Anterior cingulate cortex (tissue), 58 donors: ENCODE data around the gene TPSG1.

Source experiments
- DNase-seq, 58 donors: peaks; one replicate each; lab custom pipeline; 2025; lab: John Stamatoyannopoulos, UW

The TPSG1 gene

DNA sequence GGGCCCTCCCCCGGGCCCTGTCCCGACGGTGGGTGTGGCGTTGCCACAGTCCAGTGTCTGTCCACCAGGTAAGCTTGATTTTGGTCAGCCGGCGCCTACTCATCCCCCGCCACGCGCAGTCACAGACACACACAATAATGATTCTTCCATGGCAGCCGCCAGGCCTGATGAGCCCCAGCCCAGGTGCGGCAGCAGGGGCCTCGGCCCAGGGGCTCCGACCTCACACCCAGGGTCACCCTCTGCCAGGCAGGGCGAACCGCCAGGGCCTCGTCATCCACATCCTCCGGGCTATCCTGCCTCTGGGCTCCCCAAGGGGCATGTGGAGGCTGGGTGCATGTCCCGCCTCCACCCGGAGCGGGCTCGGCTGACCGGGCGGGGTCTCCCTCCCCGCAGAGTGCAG is 7.5 kb downstream of the TPSG1 start:
- no peak for DNase-seq

DNA sequence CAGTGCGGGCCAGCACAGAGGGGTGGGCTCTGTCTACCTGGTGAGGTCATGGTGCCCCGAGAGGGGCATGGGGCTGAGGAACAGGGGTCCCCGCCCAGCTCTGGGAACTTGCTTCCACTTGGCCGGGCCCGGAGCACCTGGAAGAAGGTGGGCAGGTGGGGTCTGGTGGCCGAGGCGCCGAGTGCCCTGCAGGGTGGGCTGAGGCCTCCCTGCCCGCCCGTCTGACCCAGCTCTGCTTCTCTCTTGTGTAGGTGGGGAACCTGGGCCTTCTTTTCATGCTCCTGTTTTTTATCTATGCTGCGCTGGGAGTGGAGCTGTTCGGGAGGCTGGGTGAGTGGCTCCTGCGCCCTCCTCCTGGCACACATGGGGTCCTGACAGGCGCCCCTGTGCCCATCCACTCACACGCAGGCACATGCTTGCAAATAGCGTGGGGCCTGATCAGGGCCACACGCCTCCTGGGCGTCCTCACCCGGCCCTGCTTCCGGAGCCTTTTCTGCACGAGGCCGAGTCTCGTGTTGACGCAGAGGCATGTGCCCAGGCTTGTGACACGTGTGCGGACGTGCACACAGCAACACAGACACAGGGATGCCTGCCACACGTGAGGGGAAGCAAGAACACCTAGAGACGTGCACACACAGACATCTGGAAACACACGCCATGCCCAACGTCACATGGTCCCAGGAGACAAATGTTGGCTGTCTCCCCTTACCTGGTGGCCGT is 8.2 kb downstream of the TPSG1 start:
- no peak for DNase-seq

DNA sequence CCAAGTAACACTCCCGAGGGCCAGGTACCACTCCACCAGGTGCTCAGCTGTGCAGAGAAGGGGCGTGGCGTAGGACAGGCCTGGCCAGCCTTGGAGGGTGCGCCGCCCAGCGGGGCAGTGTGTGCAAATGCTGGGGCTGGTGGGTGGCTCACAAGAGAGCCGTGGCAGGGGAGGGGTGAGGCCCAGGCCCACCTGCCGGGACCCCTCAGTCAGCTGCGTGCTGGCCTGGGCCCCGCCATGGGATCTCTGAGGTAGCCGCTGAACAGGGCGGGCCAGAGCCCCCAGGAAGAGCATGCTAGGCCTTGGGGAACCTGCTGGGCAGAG is 8.8 kb downstream of the TPSG1 start:
- no peak for DNase-seq

DNA sequence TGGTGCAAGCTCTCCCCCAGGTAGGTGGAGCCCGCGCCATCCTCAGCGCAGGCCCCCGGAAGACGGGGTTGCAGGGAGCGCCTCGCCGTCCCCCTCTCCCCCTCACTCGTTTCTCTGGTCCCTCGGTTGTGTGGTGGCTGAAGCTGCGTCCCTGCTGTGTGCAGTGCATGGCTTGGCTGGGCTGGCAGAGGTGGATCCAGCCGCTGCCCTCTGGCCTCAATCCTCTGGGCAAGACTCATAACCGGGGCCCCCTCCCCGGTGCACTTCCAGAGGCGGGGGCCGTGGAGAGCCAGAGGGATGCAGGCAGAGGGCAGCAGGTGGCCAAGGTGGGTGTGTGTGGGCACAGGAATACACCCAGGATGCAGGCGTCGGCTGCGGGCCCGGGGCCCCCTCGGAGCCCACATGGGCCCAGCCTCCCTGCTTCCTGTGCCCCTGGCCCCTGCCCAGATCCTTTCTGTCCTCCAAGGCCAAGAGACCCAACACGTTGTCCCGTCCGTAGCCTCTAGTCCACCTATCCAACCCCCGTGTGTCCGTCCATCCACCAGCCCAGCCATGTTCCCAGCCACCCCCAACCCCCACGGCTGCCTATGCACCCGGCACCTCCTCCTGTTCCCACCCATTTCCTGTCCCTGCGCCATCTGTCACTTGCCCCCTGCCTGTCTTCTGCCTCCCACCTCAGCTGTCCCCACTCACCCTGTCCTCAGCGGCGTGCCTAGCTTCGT is 9.3 kb downstream of the TPSG1 start:
- no peak for DNase-seq

DNA sequence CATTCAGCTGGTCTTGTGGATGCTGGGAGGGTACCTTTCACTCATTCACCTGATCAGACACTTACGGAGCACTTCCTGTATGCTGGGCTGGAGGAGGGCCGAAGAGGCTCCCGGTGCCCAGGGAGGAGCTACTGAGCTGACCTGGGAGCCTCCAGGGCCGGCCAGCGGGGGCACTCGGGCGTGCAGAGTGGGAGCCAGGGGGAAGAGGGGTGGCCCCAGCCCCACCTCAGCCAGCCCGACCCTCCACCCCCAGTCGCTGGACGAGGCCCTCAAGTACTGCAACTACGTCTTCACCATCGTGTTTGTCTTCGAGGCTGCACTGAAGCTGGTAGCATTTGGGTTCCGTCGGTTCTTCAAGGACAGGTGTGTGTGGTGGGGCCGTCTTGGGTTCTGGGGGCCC is 10.3 kb downstream of the TPSG1 start:
- no peak for DNase-seq

DNA sequence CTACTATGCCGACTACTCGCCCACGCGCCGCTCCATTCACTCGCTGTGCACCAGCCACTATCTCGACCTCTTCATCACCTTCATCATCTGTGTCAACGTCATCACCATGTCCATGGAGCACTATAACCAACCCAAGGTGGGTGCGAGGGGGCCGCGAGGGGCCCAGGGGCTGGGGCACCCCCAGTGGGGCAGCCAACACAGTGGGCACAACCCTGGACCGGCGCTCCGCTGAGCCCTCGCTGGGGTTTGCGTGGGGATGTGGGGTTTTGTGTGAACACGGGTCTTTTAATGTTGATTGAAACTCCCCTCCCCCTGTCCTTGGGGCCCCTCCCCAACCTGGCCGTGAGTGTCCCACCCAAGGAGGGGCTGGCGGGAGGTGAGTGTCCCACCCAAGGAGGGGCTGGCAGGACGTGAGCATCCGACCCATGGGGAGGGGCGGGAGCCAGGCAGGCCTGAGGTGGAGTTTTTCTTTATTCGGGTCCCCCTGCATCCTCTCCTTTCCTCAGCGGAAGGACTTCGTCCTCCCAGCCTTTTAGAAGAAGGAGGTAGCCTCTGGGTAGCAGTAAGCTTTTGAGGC is 11.2 kb downstream of the TPSG1 start:
- no peak for DNase-seq

DNA sequence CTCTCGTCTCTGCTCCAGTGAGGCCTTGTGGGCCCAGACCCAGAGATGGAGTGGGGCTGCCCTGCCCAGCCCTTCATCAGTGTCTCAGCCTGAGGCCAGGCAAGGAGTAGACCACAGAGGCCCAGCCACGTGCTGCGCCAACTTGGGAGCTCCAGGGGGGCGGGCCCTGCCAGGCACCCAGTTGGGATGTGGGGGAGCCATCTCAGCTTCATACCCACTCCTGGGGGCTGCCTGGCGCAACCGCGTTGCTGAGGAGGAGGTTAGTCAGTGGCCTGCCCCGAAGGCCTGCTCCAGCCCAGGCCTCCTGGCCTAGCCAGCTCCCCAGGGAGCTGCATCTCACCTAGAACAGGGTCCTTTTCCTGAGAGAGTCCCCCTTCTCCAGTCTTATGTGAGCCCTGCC is 11.8 kb downstream of the TPSG1 start:
- no peak for DNase-seq

DNA sequence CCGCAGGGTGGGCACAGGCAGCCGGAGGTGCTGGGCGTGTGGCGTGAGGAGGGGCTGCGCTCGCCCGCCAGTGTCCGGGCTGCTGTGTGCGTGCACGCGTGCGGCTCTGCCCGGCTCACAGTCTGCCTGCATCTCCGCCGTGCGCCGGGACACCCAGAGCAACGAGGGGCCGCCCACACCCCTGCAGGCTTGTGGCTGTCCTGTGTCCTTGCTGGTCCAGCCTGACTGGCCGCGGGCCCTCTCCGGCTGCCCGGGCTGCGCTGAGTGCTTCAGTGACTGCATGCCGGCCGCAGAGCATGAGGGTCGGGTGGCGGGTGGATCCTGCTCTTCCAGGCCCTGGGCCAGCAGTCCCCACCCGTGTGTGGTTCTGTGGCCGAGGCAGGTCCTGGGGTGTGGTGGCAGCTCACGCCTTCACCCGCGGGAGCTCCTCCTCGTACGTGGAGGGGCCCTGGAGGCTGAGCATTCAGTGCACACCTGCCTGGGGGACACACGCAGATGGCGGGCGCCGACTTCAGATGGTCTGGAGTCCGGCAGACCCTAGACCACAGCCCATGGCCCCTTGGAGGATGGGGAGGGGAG is 12.4 kb downstream of the TPSG1 start:
- no peak for DNase-seq

DNA sequence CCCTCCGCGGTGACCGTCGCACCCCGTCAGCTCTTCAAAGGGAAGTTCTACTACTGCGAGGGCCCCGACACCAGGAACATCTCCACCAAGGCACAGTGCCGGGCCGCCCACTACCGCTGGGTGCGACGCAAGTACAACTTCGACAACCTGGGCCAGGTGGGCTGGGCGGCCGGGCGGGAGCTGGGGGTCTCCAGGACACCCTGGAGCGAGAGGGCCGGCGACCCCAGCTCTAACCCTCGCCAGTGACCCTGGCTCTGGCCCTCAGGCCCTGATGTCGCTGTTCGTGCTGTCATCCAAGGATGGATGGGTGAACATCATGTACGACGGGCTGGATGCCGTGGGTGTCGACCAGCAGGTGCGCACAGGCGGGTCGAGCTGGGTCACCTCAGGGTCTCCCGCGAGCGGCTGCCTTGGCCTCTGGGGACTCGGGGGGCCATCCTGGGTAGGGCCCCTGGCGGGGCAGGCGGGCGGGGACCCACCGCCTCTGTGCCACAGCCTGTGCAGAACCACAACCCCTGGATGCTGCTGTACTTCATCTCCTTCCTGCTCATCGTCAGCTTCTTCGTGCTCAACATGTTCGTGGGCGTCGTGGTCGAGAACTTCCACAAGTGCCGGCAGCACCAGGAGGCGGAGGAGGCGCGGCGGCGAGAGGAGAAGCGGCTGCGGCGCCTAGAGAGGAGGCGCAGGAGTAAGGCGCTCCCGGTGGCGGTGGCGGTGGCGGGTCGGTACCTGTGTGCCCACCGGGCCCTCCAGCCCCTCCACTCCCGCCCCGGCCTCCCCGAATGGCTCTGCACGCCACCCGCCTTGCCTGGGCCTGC is 13.4 kb downstream of the TPSG1 start:
- DNase-seq: peak in 11 of 58 donors; percentile 2 to 56 (median 19)

DNA sequence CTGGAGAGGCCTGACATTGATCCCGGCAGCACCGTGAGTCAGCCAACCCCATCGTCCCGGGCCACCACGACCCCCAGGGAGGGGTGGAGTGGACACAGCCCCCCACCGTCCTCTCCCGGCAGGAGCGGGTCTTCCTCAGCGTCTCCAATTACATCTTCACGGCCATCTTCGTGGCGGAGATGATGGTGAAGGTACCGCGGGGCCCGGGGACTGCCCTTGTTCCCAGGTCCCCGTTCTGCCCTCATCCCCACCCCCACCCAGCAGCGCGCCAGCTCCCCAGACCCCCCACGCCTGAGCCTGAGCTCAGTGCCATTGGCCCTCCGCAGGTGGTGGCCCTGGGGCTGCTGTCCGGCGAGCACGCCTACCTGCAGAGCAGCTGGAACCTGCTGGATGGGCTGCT is 14.6 kb downstream of the TPSG1 start:
- no peak for DNase-seq

DNA sequence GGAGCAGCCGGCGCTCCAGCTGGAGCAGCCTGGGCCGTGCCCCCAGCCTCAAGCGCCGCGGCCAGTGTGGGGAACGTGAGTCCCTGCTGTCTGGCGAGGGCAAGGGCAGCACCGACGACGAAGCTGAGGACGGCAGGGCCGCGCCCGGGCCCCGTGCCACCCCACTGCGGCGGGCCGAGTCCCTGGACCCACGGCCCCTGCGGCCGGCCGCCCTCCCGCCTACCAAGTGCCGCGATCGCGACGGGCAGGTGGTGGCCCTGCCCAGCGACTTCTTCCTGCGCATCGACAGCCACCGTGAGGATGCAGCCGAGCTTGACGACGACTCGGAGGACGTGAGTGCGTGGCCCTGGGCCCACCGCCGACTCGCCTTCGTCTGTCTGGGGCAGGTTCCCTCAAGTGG is 16.0 kb downstream of the TPSG1 start:
- DNase-seq: no peak

DNA sequence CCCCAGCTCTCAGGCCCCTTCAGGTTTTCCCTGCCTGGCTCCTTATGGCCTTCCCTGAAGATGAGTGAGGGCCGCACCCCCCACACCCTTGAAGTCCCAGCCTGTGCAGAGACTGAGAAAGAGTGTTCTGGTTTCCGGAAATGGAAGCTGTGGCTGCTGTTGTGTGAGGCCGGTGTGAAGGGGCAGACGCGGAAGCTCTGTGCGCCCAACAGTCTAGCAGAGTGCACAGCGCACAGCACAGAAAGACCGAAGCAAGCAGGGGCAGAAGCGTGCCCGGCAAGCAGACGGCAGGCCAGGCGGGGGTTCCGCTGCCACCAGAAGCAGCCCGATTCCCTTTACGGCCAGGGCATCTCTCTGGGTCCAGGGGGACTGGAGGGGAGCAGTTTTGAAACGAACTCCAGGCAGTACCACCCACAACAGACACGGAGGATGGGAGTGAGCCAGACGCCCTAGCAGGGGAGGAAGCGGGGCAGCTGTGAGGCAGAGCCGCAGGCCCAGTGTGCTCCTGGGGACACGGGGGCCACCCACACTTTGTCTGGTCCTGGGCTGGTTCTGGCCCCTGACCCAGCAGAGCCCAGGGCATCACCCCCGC is 16.7 kb downstream of the TPSG1 start:
- DNase-seq: no peak

DNA sequence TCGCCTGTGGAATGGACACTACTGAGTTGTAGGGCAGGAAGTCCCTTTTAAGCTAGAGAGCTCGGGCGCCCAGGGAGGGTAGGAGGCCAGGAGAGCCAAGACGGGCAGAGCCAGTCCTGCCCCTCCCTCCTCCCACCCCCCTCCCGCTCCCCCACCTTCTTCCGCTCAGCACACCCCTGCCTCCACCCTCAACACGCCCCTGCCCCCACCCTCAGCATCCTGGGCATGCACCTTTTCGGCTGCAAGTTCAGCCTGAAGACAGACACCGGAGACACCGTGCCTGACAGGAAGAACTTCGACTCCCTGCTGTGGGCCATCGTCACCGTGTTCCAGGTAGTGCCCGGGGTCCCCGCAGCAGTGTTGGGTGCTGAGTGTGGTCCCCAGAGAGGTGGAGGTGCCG is 18.3 kb downstream of the TPSG1 start:
- no peak for DNase-seq

DNA sequence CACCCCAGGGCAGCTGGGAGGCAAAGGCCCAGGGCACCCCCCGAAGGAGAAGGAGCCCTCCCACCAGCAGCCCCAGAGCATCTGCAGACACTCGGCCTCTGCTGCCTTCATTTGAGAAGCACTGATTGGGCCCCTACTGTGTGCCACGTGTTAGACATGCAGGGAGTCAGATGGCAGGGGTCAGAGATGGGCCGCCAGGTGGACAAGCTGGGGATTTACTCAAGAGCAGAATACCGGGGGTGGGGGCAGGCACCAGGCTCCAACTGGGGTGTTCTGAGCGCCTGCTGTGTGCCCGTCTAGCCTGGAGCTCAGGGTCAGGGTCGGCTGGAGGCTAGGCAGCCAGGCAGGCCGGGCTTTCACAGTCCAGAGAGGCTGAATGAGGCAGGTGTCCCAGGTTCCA is 18.7 kb downstream of the TPSG1 start:
- no peak for DNase-seq

DNA sequence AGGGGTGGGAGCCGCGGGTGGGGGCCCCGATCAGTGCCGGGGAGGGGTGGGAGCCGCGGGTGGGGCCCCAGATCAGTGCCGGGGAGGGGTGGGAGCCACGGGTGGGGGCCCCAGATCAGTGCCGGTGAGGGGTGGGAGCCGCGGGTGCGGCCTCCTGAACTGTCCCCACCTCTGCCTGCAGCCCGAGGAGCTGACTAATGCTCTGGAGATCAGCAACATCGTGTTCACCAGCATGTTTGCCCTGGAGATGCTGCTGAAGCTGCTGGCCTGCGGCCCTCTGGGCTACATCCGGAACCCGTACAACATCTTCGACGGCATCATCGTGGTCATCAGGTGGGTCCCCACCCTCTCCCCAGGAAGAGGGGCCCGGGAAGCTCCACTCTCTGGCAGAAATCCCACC is 20.1 kb downstream of the TPSG1 start:
- no peak for DNase-seq

DNA sequence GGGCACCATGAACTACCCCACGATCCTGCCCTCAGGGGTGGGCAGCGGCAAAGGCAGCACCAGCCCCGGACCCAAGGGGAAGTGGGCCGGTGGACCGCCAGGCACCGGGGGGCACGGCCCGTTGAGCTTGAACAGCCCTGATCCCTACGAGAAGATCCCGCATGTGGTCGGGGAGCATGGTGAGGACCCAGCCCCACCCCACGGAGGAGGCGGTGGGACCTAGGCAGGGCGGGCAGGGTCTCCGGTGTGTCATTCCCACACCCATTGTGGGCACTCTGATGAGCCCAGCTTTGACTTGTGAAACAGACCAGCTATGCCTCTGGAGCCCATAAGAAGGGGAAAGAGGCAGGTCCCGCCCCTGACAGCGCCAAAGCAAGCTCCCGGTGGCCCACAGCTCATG is 22.8 kb downstream of the TPSG1 start:
- no peak for DNase-seq

DNA sequence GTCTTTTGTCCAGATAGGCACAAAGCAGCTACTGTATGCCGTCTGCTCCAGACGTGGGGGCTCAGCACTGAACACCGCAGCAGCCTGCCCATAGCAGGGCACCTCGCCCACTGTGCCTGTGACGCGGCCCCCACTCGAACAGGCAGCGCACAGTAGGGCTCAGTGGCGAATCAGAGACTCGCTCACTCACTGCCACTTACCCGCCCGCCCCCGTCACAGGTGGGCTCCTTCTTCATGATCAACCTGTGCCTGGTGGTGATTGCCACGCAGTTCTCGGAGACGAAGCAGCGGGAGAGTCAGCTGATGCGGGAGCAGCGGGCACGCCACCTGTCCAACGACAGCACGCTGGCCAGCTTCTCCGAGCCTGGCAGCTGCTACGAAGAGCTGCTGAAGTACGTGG is 23.6 kb downstream of the TPSG1 start:
- no peak for DNase-seq

DNA sequence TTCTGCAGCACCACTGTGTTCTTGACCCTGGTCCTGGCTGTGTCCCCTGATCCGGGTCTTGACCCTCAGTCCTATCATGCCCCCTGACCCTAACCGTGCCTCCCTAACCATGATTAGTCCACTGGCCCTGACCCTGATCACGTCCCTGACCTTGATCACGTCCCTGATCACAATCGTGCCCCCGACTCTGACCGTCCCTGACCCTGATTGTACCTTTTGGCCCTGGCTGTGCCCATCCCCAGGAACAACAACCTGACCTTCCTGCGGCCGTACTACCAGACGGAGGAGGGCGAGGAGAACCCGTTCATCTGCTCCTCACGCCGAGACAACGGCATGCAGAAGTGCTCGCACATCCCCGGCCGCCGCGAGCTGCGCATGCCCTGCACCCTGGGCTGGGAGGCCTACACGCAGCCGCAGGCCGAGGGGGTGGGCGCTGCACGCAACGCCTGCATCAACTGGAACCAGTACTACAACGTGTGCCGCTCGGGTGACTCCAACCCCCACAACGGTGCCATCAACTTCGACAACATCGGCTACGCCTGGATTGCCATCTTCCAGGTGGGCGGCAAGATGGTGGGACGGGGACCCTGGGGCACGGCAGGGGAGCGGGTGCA is 24.9 kb downstream of the TPSG1 start:
- DNase-seq: no peak

DNA sequence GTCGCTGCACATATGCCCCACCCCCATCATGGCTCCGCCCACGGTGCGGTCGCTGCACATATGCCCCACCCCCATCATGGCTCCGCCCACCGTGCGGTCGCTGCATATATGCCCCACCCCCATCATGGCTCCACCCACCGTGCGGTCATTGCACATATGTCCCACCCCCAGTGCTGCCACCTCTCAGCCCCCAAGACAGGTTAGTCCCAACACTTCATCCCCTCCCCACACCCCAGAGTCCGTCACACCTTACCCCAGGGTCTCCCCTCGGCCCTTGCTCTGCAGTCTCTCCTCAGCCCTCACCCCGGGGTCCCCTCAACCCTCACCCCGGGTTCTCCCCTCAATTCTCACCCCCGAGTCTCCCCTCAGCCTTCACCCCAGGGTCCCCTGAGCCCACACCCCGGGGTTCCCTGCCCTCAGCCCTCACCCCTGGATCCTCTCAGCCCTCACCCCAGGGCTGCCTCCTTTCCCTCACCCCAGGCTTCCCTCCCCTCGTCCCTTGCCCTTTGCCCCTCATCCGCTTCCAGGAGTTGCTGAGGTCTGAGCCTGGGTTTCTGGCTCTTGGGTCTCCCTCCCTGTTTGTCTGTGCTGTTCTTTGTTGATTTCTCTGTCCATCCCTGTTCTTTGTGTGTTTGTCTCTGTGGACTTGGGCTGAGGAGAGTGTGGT is 25.6 kb downstream of the TPSG1 start:
- no peak for DNase-seq
